Measurements from ENCODE around the gene SKIL.
A peak's percentile ranks its signal among the peaks of the same experiment; 100 is the strongest.
"Not testable (repeated sequence)": the region's sequence is repeated elsewhere in the genome, so short reads cannot be mapped to it uniquely, and the experiment has no call there.

The SKIL gene

GRCh38 chr3:170338690-170339340, 18.7 kb upstream of the SKIL start:
- no peak for TF ChIP-seq POLR2A (IDR thresholded peaks at IDR 0.05; ENCODE audit: low read length)
- no peak for TF ChIP-seq GATA1 (IDR thresholded peaks at IDR 0.05; ENCODE audit: low read depth, low read length)
- DNase-seq = no peak

- DNase-seq = not testable (repeated sequence)
Observed at GRCh38 chr3:170342273-170342672, 15.2 kb upstream of the SKIL start.

- not testable (repeated sequence) for DNase-seq
Observed at GRCh38 chr3:170343859-170344258, 13.7 kb upstream of the SKIL start.

- DNase-seq = no peak
- TF ChIP-seq POLR2A (IDR thresholded peaks at IDR 0.05; ENCODE audit: low read length) (no peak), GATA1 (IDR thresholded peaks at IDR 0.05; ENCODE audit: low read depth, low read length) (no peak)
Observed at GRCh38 chr3:170344971-170345370, 12.5 kb upstream of the SKIL start.

- TF ChIP-seq GATA1 (IDR thresholded peaks at IDR 0.05; ENCODE audit: low read depth, low read length) (no peak), POLR2A (IDR thresholded peaks at IDR 0.05; ENCODE audit: low read length) (no peak)
- no peak for DNase-seq
Observed at GRCh38 chr3:170346481-170347392, 10.8 kb upstream of the SKIL start.

GRCh38 chr3:170350515-170351413, 6.8 kb upstream of the SKIL start:
- DNase-seq = no peak
- no peak for TF ChIP-seq POLR2A (IDR thresholded peaks at IDR 0.05; ENCODE audit: low read length)
- TF ChIP-seq GATA1 (IDR thresholded peaks at IDR 0.05; ENCODE audit: low read depth, low read length) = no peak

GRCh38 chr3:170352936-170353335, 4.6 kb upstream of the SKIL start:
- no peak for TF ChIP-seq POLR2A (IDR thresholded peaks at IDR 0.05; ENCODE audit: low read length)
- DNase-seq = no peak

- no peak for TF ChIP-seq GATA1 (IDR thresholded peaks at IDR 0.05; ENCODE audit: low read depth, low read length)
- TF ChIP-seq POLR2A (IDR thresholded peaks at IDR 0.05; ENCODE audit: low read length) = no peak
- no peak for DNase-seq
Observed at GRCh38 chr3:170353485-170353884, 4.0 kb upstream of the SKIL start.

- no peak for DNase-seq
- TF ChIP-seq POLR2A (IDR thresholded peaks at IDR 0.05; ENCODE audit: low read length) (no peak), GATA1 (IDR thresholded peaks at IDR 0.05; ENCODE audit: low read depth, low read length) (no peak)
Observed at GRCh38 chr3:170354760-170355159, 2.8 kb upstream of the SKIL start.

- peak; percentile 59 to 75 for DNase-seq
Observed at GRCh38 chr3:170355738-170356595, 1.5 kb upstream of the SKIL start.

GRCh38 chr3:170356596-170357175, 829 bp upstream of the SKIL start:
- TF ChIP-seq GATA1 (IDR thresholded peaks at IDR 0.05; ENCODE audit: low read depth, low read length) (no peak), POLR2A (IDR thresholded peaks at IDR 0.05; ENCODE audit: low read length) (peak; percentile 9)

More at GRCh38 chr3:170355738-170356595, 1.5 kb upstream of the SKIL start:
- no peak for TF ChIP-seq GATA1 (IDR thresholded peaks at IDR 0.05; ENCODE audit: low read depth, low read length)
- peak; percentile 51 for TF ChIP-seq POLR2A (IDR thresholded peaks at IDR 0.05; ENCODE audit: low read length)

GRCh38 chr3:170358042-170359010, 811 bp downstream of the SKIL start:
- TF ChIP-seq POLR2A (IDR thresholded peaks at IDR 0.05; ENCODE audit: low read length) = no peak
- no peak for TF ChIP-seq GATA1 (IDR thresholded peaks at IDR 0.05; ENCODE audit: low read depth, low read length)
- peak; percentile 72 to 83 for DNase-seq

More at GRCh38 chr3:170356596-170357175, 829 bp upstream of the SKIL start:
- peak; percentile 88 to 91 for DNase-seq
